ENCODE data around the gene TBCCD1.

The TBCCD1 gene

DNA sequence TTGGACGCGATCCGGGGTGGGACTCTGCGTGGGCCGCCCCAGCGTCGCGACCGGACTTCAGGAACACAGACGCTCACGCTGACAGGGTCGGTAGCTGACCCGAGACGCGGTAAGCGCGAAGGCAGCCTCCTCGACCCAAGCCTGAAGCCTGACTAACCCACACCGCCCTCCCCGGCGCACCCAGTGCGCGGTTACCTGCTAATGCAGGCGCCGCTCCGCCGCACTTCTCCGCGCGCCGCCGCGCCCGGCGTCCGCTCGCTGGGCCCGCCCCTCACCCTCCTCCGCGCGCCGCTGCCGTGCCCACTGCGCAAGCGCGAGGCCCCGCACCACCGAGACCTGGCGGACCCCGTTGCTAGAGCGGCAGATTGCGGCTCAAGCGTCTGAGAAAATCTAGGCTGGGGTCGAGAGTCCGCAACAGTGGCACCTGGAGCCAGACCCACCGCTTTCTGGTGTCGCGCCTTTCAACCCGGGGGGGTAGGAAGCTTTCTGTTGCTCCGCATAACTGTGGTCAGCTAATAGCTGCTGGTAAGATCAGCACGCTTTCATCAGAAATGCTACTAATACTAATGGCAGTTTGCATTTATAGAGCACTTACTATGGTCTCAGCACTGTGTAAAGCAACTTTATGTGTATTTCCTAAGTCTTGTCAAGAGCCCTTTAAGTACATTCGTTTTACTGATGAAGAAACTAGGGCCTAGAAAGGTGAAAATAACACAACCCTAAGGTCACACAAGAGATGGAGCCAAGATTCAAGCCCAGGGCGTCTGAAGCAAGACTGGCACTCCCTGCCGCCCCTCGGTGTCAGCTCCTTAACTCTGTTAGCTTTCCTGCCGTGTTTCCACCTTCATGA lies at the start of gene TBCCD1:
Gene TBCCD1 (minus strand): TSS at position 268 of the 850 bp plus-strand sequence. CDS start 3,010 bp downstream, outside the sequence.
- DNase-seq = peak; percentile 99 to 100

GRCh38 chr3:186616299-186616617 lies 49.1 kb upstream of the TBCCD1 start:
- DNase-seq = no peak

DNA sequence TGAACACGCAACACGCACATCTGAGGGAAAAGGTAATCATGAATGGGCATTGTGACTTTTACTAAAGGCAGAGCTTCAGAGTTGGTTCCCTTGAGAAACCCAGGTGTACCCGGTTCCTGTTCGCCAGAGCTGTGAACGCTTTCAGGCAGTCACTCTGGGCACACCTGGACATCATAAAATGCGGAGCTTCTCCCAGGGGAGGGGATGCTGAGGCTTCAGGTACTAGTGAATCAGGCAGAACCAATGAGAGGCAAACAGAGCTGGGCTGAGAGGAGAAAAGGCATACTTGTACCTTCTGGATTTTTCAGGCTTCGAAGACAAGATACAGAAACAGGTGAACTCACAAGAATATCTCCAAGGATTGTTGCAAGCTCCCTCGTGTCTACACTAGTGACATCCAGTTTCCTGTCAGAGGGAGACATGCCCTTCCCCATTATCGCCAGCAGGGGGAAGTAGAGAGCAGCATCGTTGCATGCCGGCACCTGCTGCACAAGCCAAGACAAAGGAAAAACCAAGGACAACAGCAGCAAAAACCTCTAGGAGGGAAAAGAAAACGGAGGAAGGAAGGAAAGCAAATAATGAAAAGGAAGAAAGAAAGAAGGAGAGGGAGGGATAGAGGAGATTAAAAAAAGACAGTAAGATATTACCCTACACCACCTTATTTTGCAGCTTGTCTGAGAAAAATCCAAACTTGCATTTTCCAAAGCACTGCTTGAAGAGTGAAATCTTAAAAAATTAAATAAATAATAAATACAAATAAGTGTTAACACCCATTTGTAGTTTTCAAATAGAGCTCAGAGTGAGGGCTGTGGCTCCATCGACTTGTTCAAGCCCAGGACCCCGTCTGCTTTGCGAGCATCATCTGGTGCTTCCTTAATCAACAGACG lies 47.7 kb upstream of the TBCCD1 start:
- DNase-seq = peak; percentile 82 to 86

DNA sequence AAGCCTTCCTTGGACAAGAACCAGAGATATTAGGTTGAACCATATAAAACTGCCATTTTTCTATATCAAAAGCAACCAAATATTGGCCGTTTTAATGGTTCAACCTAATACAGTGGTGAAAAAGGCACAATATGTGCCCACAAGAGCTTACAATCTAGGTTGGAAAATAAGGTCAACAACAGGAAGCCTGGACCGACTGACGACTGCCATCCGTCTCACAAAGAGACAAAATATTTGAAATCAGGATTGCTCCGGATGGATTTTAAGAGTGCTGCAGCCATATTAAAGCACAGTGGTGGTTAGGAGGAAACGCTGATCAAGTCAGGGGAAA lies 47.1 kb upstream of the TBCCD1 start:
- no peak for DNase-seq

DNA sequence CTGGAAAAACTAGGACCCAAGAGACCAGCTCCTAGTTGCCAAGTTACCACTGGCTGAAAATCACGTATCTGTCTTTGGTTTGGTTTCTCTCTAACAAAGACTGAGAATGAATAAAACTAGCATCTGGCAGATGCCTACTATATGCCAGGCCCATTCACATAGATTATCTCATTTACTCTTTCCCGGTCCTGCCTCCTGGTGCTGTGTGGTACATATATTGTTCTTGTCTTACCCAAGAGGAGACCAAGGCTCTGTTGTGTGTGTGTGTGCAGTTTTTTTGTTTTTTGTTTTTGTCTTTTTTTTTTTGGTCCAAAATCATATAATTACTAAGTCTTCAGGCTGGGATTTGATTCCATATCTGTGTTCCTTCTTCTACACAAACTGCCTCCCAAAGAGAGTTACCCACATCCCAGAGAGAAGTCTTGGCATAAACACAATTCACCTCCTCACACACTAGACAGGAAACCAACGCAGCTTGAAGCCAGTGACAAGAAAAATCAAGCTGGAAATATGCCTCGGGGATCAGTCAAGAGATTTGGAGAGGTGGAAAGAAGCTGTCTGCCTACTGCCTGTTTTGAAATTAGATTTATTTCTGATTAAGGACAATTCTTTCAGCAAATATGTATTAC lies 46.6 kb upstream of the TBCCD1 start:
- no peak for DNase-seq

- DNase-seq = no peak
These were observed 45.8 kb upstream of the TBCCD1 start, which contains the start of gene AHSG for GRCh38 chr3:186612721-186613636. TSS of gene AHSG (plus strand) at chr3:186613060. CDS start at chr3:186613142, 82 bp downstream.

DNA sequence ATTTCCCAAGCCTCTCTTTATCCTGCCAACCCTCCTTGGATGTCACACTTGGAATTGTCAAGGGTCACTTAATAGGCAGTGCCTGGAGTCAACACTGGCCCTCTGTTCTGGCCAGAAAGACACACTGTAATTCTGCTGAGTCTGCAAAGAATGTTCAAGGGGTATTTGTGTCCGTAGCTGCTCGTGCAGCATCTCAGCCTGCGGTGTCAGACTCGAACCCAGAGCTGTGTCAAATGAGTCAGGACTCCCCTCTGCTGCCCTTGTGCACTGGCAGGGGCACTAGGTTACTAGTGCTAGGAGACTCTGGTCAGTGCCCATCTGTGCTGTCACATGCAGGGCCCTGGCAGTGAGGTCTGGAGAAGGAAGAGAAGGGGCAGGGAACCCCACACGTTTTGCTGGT lies 44.9 kb upstream of the TBCCD1 start:
- DNase-seq = no peak

DNA sequence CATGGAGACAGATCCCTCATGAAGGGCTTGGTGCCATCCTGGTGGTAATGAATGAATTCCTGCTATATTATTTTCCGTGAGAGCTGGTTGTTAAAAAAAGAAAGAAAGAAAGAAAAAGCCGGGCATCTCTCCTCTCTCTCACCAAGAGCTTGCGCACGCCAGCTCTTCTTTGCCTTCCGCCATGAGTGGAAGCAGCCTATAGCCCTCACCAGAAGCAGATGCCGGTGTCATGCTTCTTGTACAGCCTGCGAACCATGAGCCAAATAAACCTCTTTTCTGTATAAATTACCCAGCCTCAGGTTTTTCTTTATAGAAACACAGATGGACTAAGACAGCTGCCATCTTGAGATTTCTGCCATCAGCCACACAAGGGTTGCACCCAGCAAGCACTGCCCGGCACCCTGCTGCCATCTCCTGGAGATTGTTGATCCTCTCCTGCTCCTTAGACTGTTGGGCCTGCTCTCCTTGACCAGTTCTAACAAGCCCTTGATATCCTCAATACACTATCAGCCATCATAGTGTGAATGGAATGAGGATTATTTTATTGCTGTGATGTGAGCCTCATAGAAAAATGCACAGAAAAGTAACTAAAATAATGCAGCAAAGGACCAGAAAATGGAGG lies 42.2 kb upstream of the TBCCD1 start:
- no peak for DNase-seq

DNA sequence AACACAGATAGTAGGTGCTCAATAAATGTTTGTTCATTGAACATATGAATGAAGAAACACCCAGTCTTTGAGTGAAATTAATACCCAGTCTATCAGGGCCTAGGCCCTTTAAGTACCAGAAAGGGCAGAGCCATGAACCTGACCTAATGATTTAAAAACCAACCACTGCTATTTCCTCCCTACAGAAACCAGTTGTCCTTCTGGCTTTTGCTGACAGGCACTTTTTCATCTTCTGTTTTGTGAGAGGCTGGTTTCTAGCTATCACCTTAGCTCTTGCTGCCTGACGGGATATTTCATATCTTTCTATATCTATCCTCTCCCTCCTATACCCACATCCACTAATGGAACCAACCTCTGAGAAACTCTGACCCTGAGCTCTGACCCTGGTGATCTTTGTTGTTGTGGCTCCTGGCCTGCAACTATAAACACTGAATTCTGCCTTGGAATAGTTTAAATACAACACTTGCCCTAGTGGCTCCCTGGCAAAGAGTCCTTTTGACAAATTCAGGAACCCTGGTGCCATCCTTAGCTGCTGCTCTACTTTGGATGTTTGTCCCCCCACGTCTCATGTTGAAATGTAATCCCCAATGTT lies 41.6 kb upstream of the TBCCD1 start:
- DNase-seq = no peak

GRCh38 chr3:186605561-186606545 lies 38.7 kb upstream of the TBCCD1 start:
- no peak for DNase-seq

GRCh38 chr3:186605078-186605477 lies 37.9 kb upstream of the TBCCD1 start:
- no peak for DNase-seq

DNA sequence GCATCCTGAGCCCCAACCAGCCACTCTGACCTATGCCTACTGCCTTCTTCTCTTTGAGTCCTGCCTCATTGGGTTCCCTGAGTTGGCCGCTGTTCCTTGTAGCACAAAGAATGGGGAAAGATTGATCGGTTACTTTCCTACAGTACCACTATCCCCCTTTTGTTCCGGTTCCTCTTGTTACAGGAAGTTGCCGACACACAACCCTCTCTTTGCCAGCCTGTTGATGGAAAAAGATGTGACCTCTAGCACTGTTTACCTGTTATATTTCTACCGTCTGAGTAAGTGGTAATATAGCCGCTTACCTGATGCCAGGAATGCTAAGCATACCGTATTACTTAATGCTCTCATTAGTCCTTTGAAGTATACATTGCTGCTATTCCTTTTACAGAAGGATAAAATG lies 36.0 kb upstream of the TBCCD1 start:
- DNase-seq = no peak

- no peak for DNase-seq
These were observed 33.8 kb upstream of the TBCCD1 start for GRCh38 chr3:186600896-186601295.

DNA sequence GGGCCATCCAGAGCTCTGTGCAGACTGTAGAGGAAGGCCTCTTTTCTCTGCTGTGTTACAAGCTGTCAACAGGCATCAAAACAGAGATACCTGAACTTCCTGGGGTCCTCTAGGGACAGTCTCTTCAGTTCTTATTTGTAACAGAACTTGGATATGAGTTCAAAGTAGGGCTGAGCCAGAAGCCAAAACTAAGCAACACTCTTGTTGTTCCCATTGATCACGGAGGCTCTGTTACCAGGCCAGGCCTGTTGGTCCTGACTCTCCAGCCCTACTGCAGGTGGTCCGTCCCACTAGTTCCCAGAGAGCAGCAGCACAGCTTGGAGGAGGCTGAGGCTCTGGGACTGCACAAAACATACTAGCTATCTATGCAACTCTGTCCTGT lies 32.6 kb upstream of the TBCCD1 start:
- DNase-seq = no peak

GRCh38 chr3:186599142-186599784 lies 32.1 kb upstream of the TBCCD1 start:
- DNase-seq = no peak

- no peak for DNase-seq
These were observed 31.6 kb upstream of the TBCCD1 start for GRCh38 chr3:186598794-186599141.

DNA sequence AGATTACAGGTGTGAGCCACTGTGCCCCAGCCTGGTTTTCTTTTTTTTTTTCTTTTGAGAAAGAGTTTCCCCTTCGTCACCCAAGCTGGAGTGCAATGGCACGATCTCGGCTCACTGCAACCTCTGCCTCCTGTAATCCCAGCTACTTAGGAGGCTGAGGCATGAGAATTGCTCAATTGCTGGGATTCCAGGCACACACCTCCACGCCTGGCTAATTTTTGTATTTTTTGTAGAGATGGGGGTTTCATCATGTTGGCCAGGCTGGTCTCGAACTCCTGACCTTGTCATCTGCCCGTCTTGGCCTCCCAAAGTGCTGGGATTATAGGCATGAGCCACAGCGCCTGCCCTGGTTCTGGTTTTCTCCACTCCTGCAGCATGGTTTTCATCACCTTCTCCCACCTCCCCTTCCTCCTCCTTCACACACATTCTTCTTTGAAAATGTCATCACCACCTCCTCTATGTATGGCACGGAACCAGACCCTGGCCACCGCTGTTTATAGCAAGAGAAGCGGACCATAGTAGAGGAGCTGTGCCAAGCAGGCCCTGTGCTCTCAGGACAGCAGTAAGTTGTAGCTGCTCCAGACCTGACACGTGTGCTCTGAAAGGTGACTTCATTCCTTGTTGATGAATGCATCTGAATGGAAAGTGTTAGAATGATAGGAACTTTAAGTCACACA lies 31.1 kb upstream of the TBCCD1 start:
- DNase-seq = no peak

GRCh38 chr3:186596568-186597287 lies 29.6 kb upstream of the TBCCD1 start:
- no peak for DNase-seq

Measured in activated T-cell treated with anti-CD3 and anti-CD28 coated beads, Interleukin-2, amount 50 U/mL, for 48 hours (primary cell).